SK-N-SH (cell line): ENCODE results near the gene SMC2.

Experiments
- CHD2 ChIP-seq: fragments of 150-350 bp; IDR thresholded peaks from 2 replicates; pipeline ENCODE4 v1.6.1; 2018; ENCODE audit warnings: low read length; ENCODE audit not compliant: partially characterized antibody
- CTCF ChIP-seq: fragments of 200-600 bp; sonication (generic); IDR thresholded peaks from 2 replicates; pipeline ENCODE4 v1.6.1; 2017; ENCODE audit warnings: antibody characterized with exemption, mild to moderate bottlenecking, moderate library complexity
- GABPA ChIP-seq: IDR thresholded peaks from 2 replicates; pipeline ENCODE4 v1.4.0; 2012; ENCODE audit warnings: low read depth, mild to moderate bottlenecking
- IRF3 ChIP-seq: fragments of 150-350 bp; IDR thresholded peaks from 2 replicates; pipeline ENCODE4 v1.6.1; 2016; ENCODE audit warnings: mild to moderate bottlenecking, low read depth, low read length
- MAX ChIP-seq: IDR thresholded peaks from 2 replicates; pipeline ENCODE4 v1.4.0; 2012; ENCODE audit warnings: low read depth
- POLR2AphosphoS5 ChIP-seq: IDR thresholded peaks from 2 replicates; pipeline ENCODE4 v1.6.1; 2012; ENCODE audit warnings: low read depth, low read length
- TAF1 ChIP-seq: IDR thresholded peaks from 2 replicates; pipeline ENCODE4 v1.6.1; 2012; ENCODE audit warnings: low read depth, mild to moderate bottlenecking, low read length, moderate library complexity, borderline replicate concordance

- TF ChIP-seq CTCF = no peak
- no peak for TF ChIP-seq GABPA
- no peak for TF ChIP-seq POLR2AphosphoS5
- no peak for TF ChIP-seq TAF1
- no peak for TF ChIP-seq CHD2
- TF ChIP-seq IRF3 = no peak
- TF ChIP-seq MAX = no peak
Observed at GRCh38 chr9:104091116-104091515, 3.0 kb upstream of the SMC2 start.
